Thymus (tissue), 11 donors: ENCODE measurements around the gene KDM4E. TPM values are rescaled to one million over a fixed set of nuclear protein-coding genes. Genes with fewer than 3 reads are reported as not detected.
"Not testable (repeated sequence)": the region's sequence is repeated elsewhere in the genome, so short reads cannot be mapped to it uniquely, and the experiment has no call there.

ENCODE experiments used
- DNase-seq, 9 donors: peaks; one replicate each; pipeline ENCODE4 v3.0.0-alpha.2; 2013; ENCODE audit warnings: low spot score in 9 of 9, low read depth in 6 of 9, missing footprints in 1 of 9
- H3K27ac ChIP-seq, 2 donors: one replicate each; pipeline ENCODE4 v1.5.1; 2013; ENCODE audit warnings: control low read depth in 1 of 2, low read depth in 1 of 2, low read length in 1 of 2, mild to moderate bottlenecking in 1 of 2, moderate library complexity in 1 of 2
- H3K27me3 ChIP-seq, 2 donors: one replicate each; pipeline ENCODE4 v1.5.1; 2013; ENCODE audit warnings: low read length in 1 of 2; ENCODE audit not compliant: control insufficient read depth in 2 of 2, insufficient read depth in 1 of 2
- H3K36me3 ChIP-seq, 2 donors: one replicate each; pipeline ENCODE4 v1.5.1; 2013; ENCODE audit warnings: low read length in 1 of 2, mild to moderate bottlenecking in 1 of 2, moderate library complexity in 1 of 2; ENCODE audit not compliant: control insufficient read depth in 2 of 2, insufficient read depth in 2 of 2
- H3K4me1 ChIP-seq, 2 donors: one replicate each; pipeline ENCODE4 v1.5.1; 2013; ENCODE audit warnings: low read length in 2 of 2; ENCODE audit not compliant: control insufficient read depth in 2 of 2, insufficient read depth in 2 of 2
- H3K4me3 ChIP-seq, 2 donors: one replicate each; pipeline ENCODE4 v1.5.1; 2013; ENCODE audit warnings: low read length in 2 of 2, control low read depth in 1 of 2, mild to moderate bottlenecking in 1 of 2
- H3K9me3 ChIP-seq, 2 donors: one replicate each; pipeline ENCODE4 v1.5.1; 2013; ENCODE audit warnings: low read length in 1 of 2, mild to moderate bottlenecking in 1 of 2; ENCODE audit not compliant: control insufficient read depth in 2 of 2, insufficient read depth in 1 of 2
- WGBS: extraction: QIAGEN DNeasy Blood & Tissue Kit; methylation state at CpG from one replicate; pipeline ENCODE4 v1.1.7; 2013; 5-methylcytosine and 5-hydroxymethylcytosine counted together
- polyA plus RNA-seq: library from polyadenylated mRNA; stranded (reverse); fragments of 200-250 nt; gene quantifications from one replicate; pipeline ENCODE4 v1.2.3, GENCODE V29; 2013
- total RNA-seq: library from RNA; stranded (reverse); fragments of 120-200 nt; gene quantifications from one replicate; pipeline ENCODE4 v1.2.4, GENCODE V29; 2013
- donor health status: healthy.

The KDM4E gene
- total and polyA plus RNA-seq, 2 donors: not detected

GRCh38 chr11:95042239-95042638 lies 17.2 kb downstream of the KDM4E start:
- Histone ChIP-seq H3K4me3 (no peak overlapping the region), H3K4me1 (no peaks in the 10 kb centered on the region), H3K27ac (no peak overlapping the region), H3K27me3 (peaks cover 7 to 17% of the 10 kb centered on the region in 2 donors), H3K36me3 (no peaks in the 10 kb centered on the region), H3K9me3 (no peaks in the 10 kb centered on the region)
- 100% methylated on average over 1 of the region's 1 CpG for WGBS
- no peak for DNase-seq

GRCh38 chr11:95042906-95043305 lies 17.8 kb downstream of the KDM4E start:
- Histone ChIP-seq H3K27me3 (peaks cover 2 to 11% of the 10 kb centered on the region in 2 donors), H3K4me3 (no peak overlapping the region), H3K4me1 (no peaks in the 10 kb centered on the region), H3K27ac (no peak overlapping the region), H3K36me3 (no peaks in the 10 kb centered on the region), H3K9me3 (no peaks in the 10 kb centered on the region)
- DNase-seq: no peak
- 95% methylated on average over 3 of the region's 3 CpGs for WGBS

GRCh38 chr11:95044010-95044409 lies 19.0 kb downstream of the KDM4E start:
- Histone ChIP-seq H3K27ac (no peak overlapping the region), H3K36me3 (no peaks in the 10 kb centered on the region), H3K27me3 (peaks cover 0 to 5% of the 10 kb centered on the region in 2 donors), H3K4me1 (no peaks in the 10 kb centered on the region), H3K4me3 (no peak overlapping the region), H3K9me3 (no peaks in the 10 kb centered on the region)
- WGBS: 92% methylated on average over 4 of the region's 4 CpGs
- no peak for DNase-seq

DNA sequence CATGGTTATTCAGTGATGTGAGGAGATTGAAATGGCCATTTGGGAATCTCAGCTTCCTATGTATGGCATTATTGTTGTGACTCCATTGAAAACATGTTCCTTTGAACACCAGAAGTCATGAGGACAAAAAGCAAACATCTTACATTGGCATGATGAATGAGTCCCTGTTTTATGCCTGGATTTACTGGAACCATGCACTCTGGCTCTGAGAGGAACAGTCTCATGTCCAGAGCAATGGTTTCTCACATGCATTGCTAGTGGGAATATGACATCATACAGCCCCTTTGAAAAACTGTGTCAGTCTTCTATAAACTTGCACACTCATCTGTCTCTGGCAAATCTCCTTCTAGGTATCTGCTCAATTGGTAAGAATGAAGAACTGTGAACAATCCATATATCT lies 20.8 kb downstream of the KDM4E start:
- Histone ChIP-seq H3K4me3 (no peak overlapping the region), H3K27ac (no peak overlapping the region), H3K9me3 (peaks cover 0 to 5% of the 10 kb centered on the region in 2 donors), H3K36me3 (no peaks in the 10 kb centered on the region), H3K4me1 (no peaks in the 10 kb centered on the region), H3K27me3 (peaks cover 0 to 5% of the 10 kb centered on the region in 2 donors)
- DNase-seq: no peak

DNA sequence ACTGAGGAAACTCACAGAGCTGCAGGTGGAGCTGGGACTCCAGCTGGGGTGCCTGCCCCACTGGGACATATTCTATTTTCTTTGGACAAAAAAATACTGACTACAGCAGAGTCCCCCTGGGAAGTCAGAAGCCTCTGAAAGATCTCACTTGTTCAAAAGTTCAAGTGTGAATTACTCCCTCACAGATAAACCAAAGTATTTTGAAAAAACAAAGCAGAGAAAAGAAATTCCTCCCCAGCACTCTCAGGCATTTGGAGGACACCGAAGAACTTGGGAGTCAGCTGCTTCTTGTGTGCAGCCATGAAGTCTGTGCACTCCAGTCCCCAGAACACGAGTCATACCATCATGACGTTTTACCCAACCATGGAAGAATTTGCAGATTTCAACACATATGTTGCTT lies 24.1 kb downstream of the KDM4E start, which contains the start of gene KDM4F:
KDM4F (plus strand) TSS at position 301 of the 400 bp plus-strand sequence.
- H3K36me3 ChIP-seq, H3K9me3 ChIP-seq, H3K4me3 ChIP-seq, DNase-seq, H3K27me3 ChIP-seq, H3K27ac ChIP-seq, H3K4me1 ChIP-seq: not testable (repeated sequence)
- 97% methylated on average over 3 of the region's 3 CpGs for WGBS

DNA sequence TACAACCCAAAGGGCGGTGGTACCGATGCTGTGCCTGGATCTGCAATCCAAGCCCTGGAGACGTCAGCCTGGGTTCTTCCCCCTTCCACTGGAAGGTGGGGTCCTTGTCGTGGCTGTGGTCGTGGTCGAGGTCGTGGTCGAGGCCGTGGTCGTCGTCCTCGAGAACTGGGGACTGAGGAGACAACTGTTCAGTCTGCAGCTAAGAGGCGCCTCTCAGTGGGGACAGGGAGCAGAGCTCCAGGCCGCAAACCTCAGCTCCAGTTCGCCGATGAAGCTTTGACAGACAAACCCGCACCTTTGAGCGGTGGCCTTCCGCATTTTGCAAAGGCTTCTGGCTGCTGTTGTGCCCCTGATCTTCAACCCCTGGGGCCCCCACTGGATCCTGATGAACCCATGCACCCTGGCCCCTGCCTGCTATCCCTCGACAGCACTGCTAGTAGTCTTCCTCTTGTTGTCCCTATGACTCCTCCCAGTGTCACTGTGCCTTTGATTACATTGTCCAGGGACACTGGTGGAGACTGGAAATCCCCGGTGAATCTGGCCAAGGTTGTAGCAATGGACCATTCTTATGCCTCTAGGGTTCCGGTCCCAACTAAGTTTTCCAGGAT lies 25.6 kb downstream of the KDM4E start:
- H3K4me3 ChIP-seq: no peak overlapping the region
- H3K9me3 ChIP-seq: peaks cover 0 to 5% of the 10 kb centered on the region in 2 donors
- no peaks in the 10 kb centered on the region for H3K27me3 ChIP-seq
- H3K27ac ChIP-seq: no peak overlapping the region
- no peaks in the 10 kb centered on the region for H3K4me1 ChIP-seq
- no peaks in the 10 kb centered on the region for H3K36me3 ChIP-seq
- 83% methylated on average over 22 of the region's 22 CpGs for WGBS
- no peak for DNase-seq

DNA sequence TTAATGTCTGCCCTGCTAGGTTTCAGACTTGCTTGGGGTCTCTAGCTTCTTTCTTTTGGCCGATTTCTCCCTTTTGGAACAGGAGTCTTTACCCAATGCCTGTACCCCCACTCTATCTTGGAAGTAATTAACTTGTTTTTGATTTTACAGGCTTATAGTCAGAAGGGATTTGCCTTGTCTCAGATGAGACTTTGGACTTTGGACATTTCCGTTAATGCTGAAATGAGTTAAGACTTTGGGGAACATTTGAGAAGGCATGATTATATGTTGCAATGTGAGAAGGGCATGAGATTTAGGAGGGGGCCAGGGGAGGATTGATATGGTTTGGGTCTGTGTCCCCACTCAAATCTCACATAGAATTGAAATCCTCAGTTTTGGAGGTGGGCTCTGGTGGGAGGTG lies 29.3 kb downstream of the KDM4E start:
- WGBS: 94% methylated on average over 2 of the region's 2 CpGs

DNA sequence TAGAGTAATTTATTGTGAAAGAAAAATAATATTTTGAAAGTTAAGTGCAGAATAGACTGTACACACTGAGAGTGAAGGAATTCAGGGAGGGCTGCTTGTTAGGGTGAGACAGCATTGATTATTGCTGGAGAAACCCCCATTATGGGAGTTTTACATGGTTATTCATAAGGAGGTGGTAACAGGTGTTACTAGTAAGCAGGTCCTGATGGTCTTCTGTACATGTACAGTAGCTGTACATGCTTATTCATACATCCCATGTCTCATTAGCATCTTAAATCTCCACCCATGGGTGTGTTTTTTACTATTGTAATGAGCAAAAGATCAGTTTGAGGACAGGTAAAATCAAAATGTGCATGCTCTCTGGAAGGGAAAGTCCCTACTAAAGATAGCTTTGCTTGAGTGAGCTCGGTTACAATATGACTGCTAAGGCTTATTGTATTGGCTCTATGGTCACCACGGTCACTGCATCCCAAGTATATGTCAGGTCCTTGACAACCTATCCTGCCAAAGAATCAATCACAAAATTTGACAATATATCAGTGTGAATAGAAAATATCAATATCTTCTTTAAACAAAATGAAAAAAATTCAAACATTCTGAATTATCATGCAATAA lies 30.3 kb downstream of the KDM4E start:
- WGBS: 48% methylated on average over 2 of the region's 2 CpGs
- Histone ChIP-seq H3K36me3 (no peaks in the 10 kb centered on the region), H3K27me3 (no peaks in the 10 kb centered on the region)

More for the DNA sequence above, 29.3 kb downstream of the KDM4E start:
- no peaks in the 10 kb centered on the region for H3K4me1 ChIP-seq
- H3K27ac ChIP-seq: no peak overlapping the region
- no peaks in the 10 kb centered on the region for H3K27me3 ChIP-seq
- DNase-seq: no peak
- peaks cover 0 to 5% of the 10 kb centered on the region in 2 donors for H3K9me3 ChIP-seq
- H3K4me3 ChIP-seq: no peak overlapping the region
- no peaks in the 10 kb centered on the region for H3K36me3 ChIP-seq

GRCh38 chr11:95057959-95058358 lies 32.9 kb downstream of the KDM4E start:
- no peaks in the 10 kb centered on the region for H3K4me1 ChIP-seq
- H3K9me3 ChIP-seq: no peaks in the 10 kb centered on the region
- no peak overlapping the region for H3K4me3 ChIP-seq
- DNase-seq: no peak
- no peaks in the 10 kb centered on the region for H3K27me3 ChIP-seq
- no peak overlapping the region for H3K27ac ChIP-seq
- WGBS: 98% methylated on average over 8 of the region's 8 CpGs
- no peaks in the 10 kb centered on the region for H3K36me3 ChIP-seq

More for the DNA sequence above, 30.3 kb downstream of the KDM4E start:
- peaks cover 0 to 5% of the 10 kb centered on the region in 2 donors for H3K9me3 ChIP-seq
- no peaks in the 10 kb centered on the region for H3K4me1 ChIP-seq
- no peak for DNase-seq
- no peak overlapping the region for H3K4me3 ChIP-seq
- no peak overlapping the region for H3K27ac ChIP-seq
